HepG2 (cell line): ENCODE measurements around the gene EGR2. TPM values are rescaled to one million over a fixed set of nuclear protein-coding genes. Genes with fewer than 3 reads are reported as not detected.

ENCODE experiments used
- FOSL2 ChIP-seq: sonication (generic); formaldehyde crosslinking; IDR thresholded peaks from 2 replicates; pipeline ENCODE4 v1.4.0; 2020; ENCODE audit warnings: missing genetic modification reagents
- GFI1 ChIP-seq: sonication (generic); formaldehyde crosslinking; IDR thresholded peaks from 2 replicates; pipeline ENCODE4 v1.5.0; 2020; ENCODE audit warnings: missing genetic modification reagents, mild to moderate bottlenecking, borderline replicate concordance
- HNRNPH1 ChIP-seq: fragments of 200-400 bp; formaldehyde crosslinking; optimal IDR thresholded peaks from 2 replicates; pipeline ENCODE3; 2017; ENCODE audit warnings: mild to moderate bottlenecking, low read depth, low read length
- HNRNPK ChIP-seq: fragments of 200-400 bp; formaldehyde crosslinking; IDR thresholded peaks from 2 replicates; pipeline ENCODE4 v1.6.1; 2018; ENCODE audit warnings: low read length, low read depth, moderate library complexity, mild to moderate bottlenecking; ENCODE audit not compliant: poor library complexity, severe bottlenecking
- JARID2 ChIP-seq: sonication (generic); formaldehyde crosslinking; IDR thresholded peaks from 2 replicates; pipeline ENCODE4 v1.8.1; 2023; ENCODE audit warnings: missing genetic modification reagents, inconsistent platforms; ENCODE audit not compliant: insufficient replicate concordance
- KLF11 ChIP-seq: IDR thresholded peaks from 2 replicates; pipeline ENCODE4 v1.6.1; 2016; ENCODE audit warnings: missing compliant biosample characterization
- MEIS1 ChIP-seq: sonication (generic); formaldehyde crosslinking; IDR thresholded peaks from 2 replicates; pipeline ENCODE4 v1.9.0; 2021; ENCODE audit warnings: mild to moderate bottlenecking, missing genetic modification reagents, moderate library complexity, borderline replicate concordance
- NFE2L2 ChIP-seq: fragments of 150-350 bp; IDR thresholded peaks from 2 replicates; pipeline ENCODE4 v1.6.1; 2014; ENCODE audit warnings: low read length
- NONO ChIP-seq, 2 experiments: fragments of 450-650 bp in 1 of 2; sonication (generic) in 1 of 2; formaldehyde crosslinking in 1 of 2; IDR thresholded peaks in 1 of 2; conservative IDR thresholded peaks in 1 of 2; 2 replicates each; pipeline versions ENCODE4 v1.6.1 to v1.8.0; 2017 to 2022; ENCODE audit warnings: mild to moderate bottlenecking in 1 of 2, missing genetic modification reagents in 1 of 2, moderate library complexity in 1 of 2
- NR1H2 ChIP-seq: sonication (generic); formaldehyde crosslinking; IDR thresholded peaks from 2 replicates; pipeline ENCODE4 v1.8.1; 2022; ENCODE audit warnings: low read depth, missing genetic modification reagents, borderline replicate concordance
- SP5 ChIP-seq: IDR thresholded peaks from 2 replicates; pipeline ENCODE4 v1.6.1; 2016; ENCODE audit warnings: low read depth, borderline replicate concordance
- STAG1 ChIP-seq: sonication (generic); formaldehyde crosslinking; IDR thresholded peaks from 2 replicates; pipeline ENCODE4 v1.4.0; 2020; ENCODE audit warnings: missing genetic modification reagents
- TARDBP ChIP-seq: sonication (generic); formaldehyde crosslinking; IDR thresholded peaks from 2 replicates; pipeline ENCODE4 v1.8.0; 2022; ENCODE audit warnings: mild to moderate bottlenecking, missing genetic modification reagents
- ZNF292 ChIP-seq: sonication (generic); formaldehyde crosslinking; IDR thresholded peaks from 2 replicates; pipeline ENCODE4 v1.8.1; 2022; ENCODE audit warnings: mild to moderate bottlenecking, low read depth, missing genetic modification reagents, borderline replicate concordance
- ZNF446 ChIP-seq: sonication (generic); formaldehyde crosslinking; IDR thresholded peaks from 2 replicates; pipeline ENCODE4 v1.5.0; 2020; ENCODE audit warnings: mild to moderate bottlenecking, missing genetic modification reagents
- ZNF564 ChIP-seq: sonication (generic); formaldehyde crosslinking; IDR thresholded peaks from 2 replicates; pipeline ENCODE4 v1.8.1; 2023; ENCODE audit warnings: mild to moderate bottlenecking, missing genetic modification reagents
- ZNF776 ChIP-seq: sonication (generic); formaldehyde crosslinking; IDR thresholded peaks from 2 replicates; pipeline ENCODE4 v1.4.0; 2020; ENCODE audit warnings: mild to moderate bottlenecking, missing genetic modification reagents
- ZNF878 ChIP-seq: sonication (generic); formaldehyde crosslinking; IDR thresholded peaks from 2 replicates; pipeline ENCODE4 v1.8.1; 2023; ENCODE audit warnings: mild to moderate bottlenecking, missing genetic modification reagents, moderate library complexity
- polyA plus RNA-seq, 8 experiments: library from polyadenylated mRNA; depleted of rRNA in 3 of 8; stranded (reverse) in 7 of 8; unstranded in 1 of 8; fragments of >200 nt; fragmentation: Illumina TruSeq in 4 of 8; extraction: Trizol in 4 of 8; gene quantifications; 2 replicates each; pipeline versions ENCODE4 v1.2.1 to v1.2.3, GENCODE V29; 2011 to 2016; ENCODE audit warnings: low read depth in 4 of 8, missing spikeins in 1 of 8, mixed read lengths in 1 of 8; ENCODE audit not compliant: insufficient read depth in 1 of 8
- total RNA-seq, 5 experiments: library from RNA; depleted of rRNA; stranded (reverse); fragments of >200 nt; fragmentation: Illumina TruSeq; extraction: Trizol; gene quantifications; 2 replicates each; pipeline ENCODE4 v1.2.3, GENCODE V29; 2016; ENCODE audit warnings: low read depth in 1 of 5
- TF ChIP-seq, protein P1 (sequence below): IDR thresholded peaks from 2 replicates; pipeline ENCODE4 v1.6.1; 2016; ENCODE audit warnings: mild to moderate bottlenecking
- TF ChIP-seq, protein P2 (sequence below): sonication (generic); formaldehyde crosslinking; IDR thresholded peaks from 2 replicates; pipeline ENCODE4 v1.4.0; 2020; ENCODE audit warnings: low read depth, mild to moderate bottlenecking, missing genetic modification reagents
- TF ChIP-seq, protein P3 (sequence below): sonication (generic); IDR thresholded peaks from 2 replicates; pipeline ENCODE4 v1.6.1; 2016; ENCODE audit warnings: low read depth, borderline replicate concordance
- TF ChIP-seq, protein P4 (sequence below): sonication (generic); formaldehyde crosslinking; IDR thresholded peaks from 2 replicates; pipeline ENCODE4 v1.4.0; 2020; ENCODE audit warnings: missing genetic modification reagents

Gene EGR2
- total and polyA plus RNA-seq, 2 of the 13 experiments (the other 11 are each of a cell fraction or from before 2014, with no cell fraction given): 0.11 to 0.15 TPM

GRCh38 chr10:62817766-62818425, 1.7 kb upstream of the EGR2 start (continued):
- TF ChIP-seq GFI1 (CRISPR knock-in tag) (peak; percentile 55; the same call in 1 of the 2 replicates), NONO (IDR thresholded peaks at IDR 0.05) (no peak), NONO (CRISPR knock-in tag; conservative IDR thresholded peaks at IDR 0.05) (0 out of 2 replicates have a peak, but pooled peaks have one; percentile 57), SP5 (CRISPR knock-in tag) (0 out of 2 replicates have a peak, but pooled peaks have one; percentile 17), ZNF564 (CRISPR knock-in tag) (peak; percentile 44; the same call in 1 of the 2 replicates), STAG1 (peak; percentile 83), KLF11 (CRISPR knock-in tag) (no peak), ZNF292 (no peak), JARID2 (CRISPR knock-in tag) (no peak), MEIS1 (CRISPR knock-in tag) (no peak), NR1H2 (no peak), ZNF446 (0 out of 2 replicates have a peak, but pooled peaks have one; percentile 45), NFE2L2 (no peak), ZNF878 (CRISPR knock-in tag) (0 out of 2 replicates have a peak, but pooled peaks have one; percentile 40), FOSL2 (CRISPR knock-in tag) (peak; percentile 91), ZNF776 (0 out of 2 replicates have a peak, but pooled peaks have one; percentile 21), HNRNPK (peak; percentile 46), TARDBP (CRISPR knock-in tag) (0 out of 2 replicates have a peak, but pooled peaks have one; percentile 20), HNRNPH1 (no peak)
- TF ChIP-seq, protein P1, sequence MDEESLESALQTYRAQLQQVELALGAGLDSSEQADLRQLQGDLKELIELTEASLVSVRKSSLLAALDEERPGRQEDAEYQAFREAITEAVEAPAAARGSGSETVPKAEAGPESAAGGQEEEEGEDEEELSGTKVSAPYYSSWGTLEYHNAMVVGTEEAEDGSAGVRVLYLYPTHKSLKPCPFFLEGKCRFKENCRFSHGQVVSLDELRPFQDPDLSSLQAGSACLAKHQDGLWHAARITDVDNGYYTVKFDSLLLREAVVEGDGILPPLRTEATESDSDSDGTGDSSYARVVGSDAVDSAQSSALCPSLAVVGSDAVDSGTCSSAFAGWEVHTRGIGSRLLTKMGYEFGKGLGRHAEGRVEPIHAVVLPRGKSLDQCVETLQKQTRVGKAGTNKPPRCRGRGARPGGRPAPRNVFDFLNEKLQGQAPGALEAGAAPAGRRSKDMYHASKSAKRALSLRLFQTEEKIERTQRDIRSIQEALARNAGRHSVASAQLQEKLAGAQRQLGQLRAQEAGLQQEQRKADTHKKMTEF: peak; percentile 79
- TF ChIP-seq, protein P2, sequence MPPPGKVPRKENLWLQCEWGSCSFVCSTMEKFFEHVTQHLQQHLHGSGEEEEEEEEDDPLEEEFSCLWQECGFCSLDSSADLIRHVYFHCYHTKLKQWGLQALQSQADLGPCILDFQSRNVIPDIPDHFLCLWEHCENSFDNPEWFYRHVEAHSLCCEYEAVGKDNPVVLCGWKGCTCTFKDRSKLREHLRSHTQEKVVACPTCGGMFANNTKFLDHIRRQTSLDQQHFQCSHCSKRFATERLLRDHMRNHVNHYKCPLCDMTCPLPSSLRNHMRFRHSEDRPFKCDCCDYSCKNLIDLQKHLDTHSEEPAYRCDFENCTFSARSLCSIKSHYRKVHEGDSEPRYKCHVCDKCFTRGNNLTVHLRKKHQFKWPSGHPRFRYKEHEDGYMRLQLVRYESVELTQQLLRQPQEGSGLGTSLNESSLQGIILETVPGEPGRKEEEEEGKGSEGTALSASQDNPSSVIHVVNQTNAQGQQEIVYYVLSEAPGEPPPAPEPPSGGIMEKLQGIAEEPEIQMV (CRISPR knock-in tag): no peak
- TF ChIP-seq, protein P3, sequence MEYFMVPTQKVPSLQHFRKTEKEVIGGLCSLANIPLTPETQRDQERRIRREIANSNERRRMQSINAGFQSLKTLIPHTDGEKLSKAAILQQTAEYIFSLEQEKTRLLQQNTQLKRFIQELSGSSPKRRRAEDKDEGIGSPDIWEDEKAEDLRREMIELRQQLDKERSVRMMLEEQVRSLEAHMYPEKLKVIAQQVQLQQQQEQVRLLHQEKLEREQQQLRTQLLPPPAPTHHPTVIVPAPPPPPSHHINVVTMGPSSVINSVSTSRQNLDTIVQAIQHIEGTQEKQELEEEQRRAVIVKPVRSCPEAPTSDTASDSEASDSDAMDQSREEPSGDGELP: no peak
- TF ChIP-seq, protein P4, sequence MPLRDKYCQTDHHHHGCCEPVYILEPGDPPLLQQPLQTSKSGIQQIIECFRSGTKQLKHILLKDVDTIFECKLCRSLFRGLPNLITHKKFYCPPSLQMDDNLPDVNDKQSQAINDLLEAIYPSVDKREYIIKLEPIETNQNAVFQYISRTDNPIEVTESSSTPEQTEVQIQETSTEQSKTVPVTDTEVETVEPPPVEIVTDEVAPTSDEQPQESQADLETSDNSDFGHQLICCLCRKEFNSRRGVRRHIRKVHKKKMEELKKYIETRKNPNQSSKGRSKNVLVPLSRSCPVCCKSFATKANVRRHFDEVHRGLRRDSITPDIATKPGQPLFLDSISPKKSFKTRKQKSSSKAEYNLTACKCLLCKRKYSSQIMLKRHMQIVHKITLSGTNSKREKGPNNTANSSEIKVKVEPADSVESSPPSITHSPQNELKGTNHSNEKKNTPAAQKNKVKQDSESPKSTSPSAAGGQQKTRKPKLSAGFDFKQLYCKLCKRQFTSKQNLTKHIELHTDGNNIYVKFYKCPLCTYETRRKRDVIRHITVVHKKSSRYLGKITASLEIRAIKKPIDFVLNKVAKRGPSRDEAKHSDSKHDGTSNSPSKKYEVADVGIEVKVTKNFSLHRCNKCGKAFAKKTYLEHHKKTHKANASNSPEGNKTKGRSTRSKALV: peak; percentile 99
- TF ChIP-seq, all 625 proteins: peak for 93
